Large intestine (tissue), 3 donors: ENCODE results near the gene PSMG3. TPM values are rescaled to one million over a fixed set of nuclear protein-coding genes. Genes with fewer than 3 reads are reported as not detected.

ENCODE experiments used
- DNase-seq, 2 donors: peaks; one replicate each; pipeline versions ENCODE4 v3.0.0 to v3.0.0-alpha.2; 2013
- H3K27ac ChIP-seq: one replicate; pipeline ENCODE4 v1.5.1; 2013; ENCODE audit warnings: low read length
- H3K27me3 ChIP-seq: 2 replicates; pipeline ENCODE4 v1.6.1; 2013; ENCODE audit warnings: low read length; ENCODE audit not compliant: control insufficient read depth, insufficient read depth
- H3K36me3 ChIP-seq: 2 replicates; pipeline ENCODE4 v1.6.1; 2013; ENCODE audit warnings: low read length; ENCODE audit not compliant: control insufficient read depth, insufficient read depth
- H3K4me1 ChIP-seq: one replicate; pipeline ENCODE4 v1.6.1; 2013; ENCODE audit warnings: low read length; ENCODE audit not compliant: control insufficient read depth, insufficient read depth
- H3K4me3 ChIP-seq: one replicate; pipeline ENCODE4 v1.5.1; 2013; ENCODE audit warnings: low read length
- H3K9me3 ChIP-seq: one replicate; pipeline ENCODE4 v1.6.1; 2013; ENCODE audit warnings: mild to moderate bottlenecking, low read depth, low read length, moderate library complexity; ENCODE audit not compliant: control insufficient read depth
- WGBS: methylation state at CpG from one replicate; pipeline ENCODE4 v1.1.5; 2013; ENCODE audit warnings: low lambda C conversion rate; ENCODE audit not compliant: insufficient coverage; 5-methylcytosine and 5-hydroxymethylcytosine counted together
- polyA plus RNA-seq: library from polyadenylated mRNA; unstranded; fragments of 120-200 nt; gene quantifications from one replicate; pipeline ENCODE4 v1.2.1, GENCODE V29; 2013

Gene PSMG3
- polyA plus RNA-seq, 1 donor: 31.7 TPM

GRCh38 chr7:1597791-1598190 is 28.0 kb upstream of the PSMG3 start:
- no peaks in the 10 kb centered on the region for H3K4me1 ChIP-seq
- H3K36me3 ChIP-seq: no peaks in the 10 kb centered on the region
- H3K27ac ChIP-seq: no peak overlapping the region
- no peak overlapping the region for H3K4me3 ChIP-seq
- H3K27me3 ChIP-seq: peaks cover under 1% of the 10 kb centered on the region
- H3K9me3 ChIP-seq: no peaks in the 10 kb centered on the region
- WGBS: no CpG with 5 or more reads among the region's 11 CpGs
- DNase-seq: no peak

- no peak for DNase-seq
- H3K4me1 ChIP-seq: no peaks in the 10 kb centered on the region
- no peak overlapping the region for H3K27ac ChIP-seq
- no peaks in the 10 kb centered on the region for H3K36me3 ChIP-seq
- no peaks in the 10 kb centered on the region for H3K9me3 ChIP-seq
- H3K27me3 ChIP-seq: peaks cover 5% of the 10 kb centered on the region
- no CpG with 5 or more reads among the region's 16 CpGs for WGBS
- no peak overlapping the region for H3K4me3 ChIP-seq
These were observed 27.4 kb upstream of the PSMG3 start for GRCh38 chr7:1597066-1597760.

GRCh38 chr7:1596181-1597043 is 26.6 kb upstream of the PSMG3 start:
- H3K27ac ChIP-seq: no peak overlapping the region
- H3K9me3 ChIP-seq: no peaks in the 10 kb centered on the region
- no peaks in the 10 kb centered on the region for H3K4me1 ChIP-seq
- no peak overlapping the region for H3K4me3 ChIP-seq
- H3K36me3 ChIP-seq: no peaks in the 10 kb centered on the region
- no CpG with 5 or more reads among the region's 39 CpGs for WGBS
- no peak for DNase-seq
- H3K27me3 ChIP-seq: peaks cover 12% of the 10 kb centered on the region

GRCh38 chr7:1595636-1596035 is 25.8 kb upstream of the PSMG3 start:
- Histone ChIP-seq H3K4me1 (no peaks in the 10 kb centered on the region), H3K36me3 (no peaks in the 10 kb centered on the region), H3K9me3 (no peaks in the 10 kb centered on the region), H3K27ac (no peak overlapping the region), H3K27me3 (peaks cover 19% of the 10 kb centered on the region), H3K4me3 (no peak overlapping the region)
- no CpG with 5 or more reads among the region's 12 CpGs for WGBS
- no peak for DNase-seq

GRCh38 chr7:1595027-1595426 is 25.2 kb upstream of the PSMG3 start:
- peaks cover 21% of the 10 kb centered on the region for H3K27me3 ChIP-seq
- 94% methylated on average over 3 of the region's 3 CpGs for WGBS
- H3K9me3 ChIP-seq: no peaks in the 10 kb centered on the region
- no peak overlapping the region for H3K27ac ChIP-seq
- H3K4me3 ChIP-seq: no peak overlapping the region
- no peaks in the 10 kb centered on the region for H3K36me3 ChIP-seq
- DNase-seq: no peak
- H3K4me1 ChIP-seq: no peaks in the 10 kb centered on the region

GRCh38 chr7:1593904-1594421 is 24.1 kb upstream of the PSMG3 start:
- Histone ChIP-seq H3K27me3 (peaks cover 21% of the 10 kb centered on the region), H3K4me1 (no peaks in the 10 kb centered on the region), H3K9me3 (no peaks in the 10 kb centered on the region), H3K27ac (no peak overlapping the region), H3K36me3 (no peaks in the 10 kb centered on the region), H3K4me3 (no peak overlapping the region)
- DNase-seq: no peak
- 68% methylated on average over 4 of the region's 4 CpGs for WGBS

- no peak for DNase-seq
- Histone ChIP-seq H3K27ac (no peak overlapping the region), H3K4me3 (no peak overlapping the region), H3K36me3 (no peaks in the 10 kb centered on the region), H3K27me3 (peaks cover 21% of the 10 kb centered on the region), H3K4me1 (no peaks in the 10 kb centered on the region), H3K9me3 (no peaks in the 10 kb centered on the region)
- no CpG with 5 or more reads among the region's 19 CpGs for WGBS
These were observed 23.4 kb upstream of the PSMG3 start for GRCh38 chr7:1593091-1593866.

GRCh38 chr7:1592299-1592871 is 22.6 kb upstream of the PSMG3 start:
- Histone ChIP-seq H3K27ac (no peak overlapping the region), H3K4me1 (no peaks in the 10 kb centered on the region), H3K36me3 (no peaks in the 10 kb centered on the region), H3K27me3 (peaks cover 21% of the 10 kb centered on the region), H3K9me3 (no peaks in the 10 kb centered on the region), H3K4me3 (no peak overlapping the region)
- no CpG with 5 or more reads among the region's 20 CpGs for WGBS
- DNase-seq: no peak

GRCh38 chr7:1591876-1592275 is 22.0 kb upstream of the PSMG3 start:
- Histone ChIP-seq H3K27me3 (peaks cover 21% of the 10 kb centered on the region), H3K4me1 (no peaks in the 10 kb centered on the region), H3K9me3 (no peaks in the 10 kb centered on the region), H3K36me3 (no peaks in the 10 kb centered on the region), H3K4me3 (no peak overlapping the region), H3K27ac (no peak overlapping the region)
- no peak for DNase-seq
- WGBS: no CpG with 5 or more reads among the region's 15 CpGs

- Histone ChIP-seq H3K9me3 (no peaks in the 10 kb centered on the region), H3K36me3 (no peaks in the 10 kb centered on the region), H3K27me3 (peaks cover 21% of the 10 kb centered on the region), H3K27ac (no peak overlapping the region), H3K4me3 (no peak overlapping the region), H3K4me1 (no peaks in the 10 kb centered on the region)
- DNase-seq: no peak
- no CpG with 5 or more reads among the region's 6 CpGs for WGBS
These were observed 21.6 kb upstream of the PSMG3 start for GRCh38 chr7:1591396-1591795.
